HG03520 (cell line): Measurements from ENCODE around the gene HUS1.
"Not testable (repeated sequence)": the region's sequence is repeated elsewhere in the genome, so short reads cannot be mapped to it uniquely, and the experiment has no call there.

Experiments
- ATAC-seq: cut with Tn5 transposase; IDR thresholded peaks from one replicate; pipeline ENCODE4 v1.9.1; 2021; ENCODE audit warnings: mild to moderate bottlenecking, moderate library complexity; ENCODE audit not compliant: unreplicated experiment

Gene HUS1

GRCh38 chr7:47980648-47981047 is 1.2 kb upstream of the HUS1 start:
- not testable (repeated sequence) for ATAC-seq

- no peak for ATAC-seq
These were observed 392 bp upstream of the HUS1 start for GRCh38 chr7:47979832-47980181.

- ATAC-seq, result no peak
These were observed 648 bp downstream of the HUS1 start for GRCh38 chr7:47978790-47979144.

GRCh38 chr7:47973739-47974138 is 5.7 kb downstream of the HUS1 start:
- ATAC-seq, result no peak

GRCh38 chr7:47970761-47971160 is 8.7 kb downstream of the HUS1 start:
- no peak for ATAC-seq

GRCh38 chr7:47968847-47969774 is 10.3 kb downstream of the HUS1 start:
- peak; percentile 96 for ATAC-seq

- no peak for ATAC-seq
These were observed 11.7 kb downstream of the HUS1 start for GRCh38 chr7:47967708-47968107.

- ATAC-seq, result no peak
These were observed 12.3 kb downstream of the HUS1 start for GRCh38 chr7:47967123-47967522.

GRCh38 chr7:47965456-47965855 is 14.0 kb downstream of the HUS1 start:
- ATAC-seq, result no peak

GRCh38 chr7:47962262-47962661 is 17.2 kb downstream of the HUS1 start:
- ATAC-seq, result no peak

GRCh38 chr7:47957156-47957555 is 22.3 kb downstream of the HUS1 start:
- ATAC-seq, result no peak

GRCh38 chr7:47956220-47956619 is 23.2 kb downstream of the HUS1 start:
- no peak for ATAC-seq

GRCh38 chr7:47954231-47954911 is 25.0 kb downstream of the HUS1 start:
- peak; percentile 29 for ATAC-seq

- peak; percentile 50 for ATAC-seq
These were observed 25.6 kb downstream of the HUS1 start for GRCh38 chr7:47953822-47954221.

- no peak for ATAC-seq
These were observed 27.2 kb downstream of the HUS1 start for GRCh38 chr7:47952224-47952623.

GRCh38 chr7:47951374-47951773 is 28.0 kb downstream of the HUS1 start:
- ATAC-seq, result no peak

GRCh38 chr7:47950714-47951113 is 28.7 kb downstream of the HUS1 start:
- no peak for ATAC-seq

GRCh38 chr7:47949703-47950102 is 29.7 kb downstream of the HUS1 start:
- no peak for ATAC-seq

- ATAC-seq, result no peak
These were observed 31.1 kb downstream of the HUS1 start, which contains the start of gene PKD1L1 for GRCh38 chr7:47948141-47948790. TSS of gene PKD1L1 (minus strand) at chr7:47948466. CDS start at chr7:47948440, 26 bp downstream.

GRCh38 chr7:47947355-47947749 is 32.1 kb downstream of the HUS1 start:
- ATAC-seq, result no peak

GRCh38 chr7:47946581-47947354 is 32.6 kb downstream of the HUS1 start:
- ATAC-seq, result no peak
